Cardiac fibroblast (primary cell): Measurements from ENCODE around the gene RCCD1.

Experiments used
- DNase-seq, 2 donors: peaks; one replicate each; pipeline versions ENCODE4 v3.0.0 to v3.0.0-alpha.2; 2010; ENCODE audit warnings: low read depth in 2 of 2
- H3K4me3 ChIP-seq, 2 donors: replicated peaks in 1 of 2; 1 replicate in 1 of 2; 2 replicates in 1 of 2; pipeline ENCODE4 v1.5.1; 2011; ENCODE audit warnings: low read depth in 2 of 2, low read length in 2 of 2, mild to moderate bottlenecking in 2 of 2, moderate library complexity in 1 of 2
- CTCF ChIP-seq: IDR thresholded peaks from one replicate; pipeline ENCODE4 v1.5.1; 2011; ENCODE audit warnings: low read depth, mild to moderate bottlenecking, low read length, inconsistent platforms

RCCD1 gene

GRCh38 chr15:90936823-90937222 lies 17.9 kb upstream of the RCCD1 start:
- TF ChIP-seq CTCF, result no peak
- no peak overlapping the region for H3K4me3 ChIP-seq
- no peak for DNase-seq

- no peak for DNase-seq
- H3K4me3 ChIP-seq, result no peak overlapping the region
- no peak for TF ChIP-seq CTCF
Observed at GRCh38 chr15:90938261-90938660, 16.4 kb upstream of the RCCD1 start.

- no peak for DNase-seq
- H3K4me3 ChIP-seq, result no peak overlapping the region
- no peak for TF ChIP-seq CTCF
Observed at GRCh38 chr15:90939756-90940155, 14.9 kb upstream of the RCCD1 start.

GRCh38 chr15:90941038-90941437 lies 13.6 kb upstream of the RCCD1 start:
- no peak for DNase-seq
- no peak for TF ChIP-seq CTCF
- H3K4me3 ChIP-seq, result no peak overlapping the region

GRCh38 chr15:90942354-90943120 lies 12.1 kb upstream of the RCCD1 start:
- no peak for DNase-seq
- no peak overlapping the region for H3K4me3 ChIP-seq
- TF ChIP-seq CTCF, result no peak

- no peak for DNase-seq
- H3K4me3 ChIP-seq, result no peak overlapping the region
- TF ChIP-seq CTCF, result no peak
Observed at GRCh38 chr15:90945091-90945490, 9.6 kb upstream of the RCCD1 start.

- DNase-seq, result no peak
- no peak for TF ChIP-seq CTCF
- H3K4me3 ChIP-seq, result no peak overlapping the region
Observed at GRCh38 chr15:90946538-90946937, 8.1 kb upstream of the RCCD1 start.
